Kidney (tissue), 22 donors: ENCODE results near the gene LIN37. TPM values are rescaled to one million over a fixed set of nuclear protein-coding genes. Genes with fewer than 3 reads are reported as not detected.

Source experiments
- DNase-seq, 5 donors: peaks; one replicate each; pipeline ENCODE4 v3.0.0-alpha.2; 2013 to 2020
- FAIRE-seq: peaks from 2 replicates; lab custom pipeline; 2012; peaks lifted over from hg19 to GRCh38; lab: Jason Lieb, UNC
- H3K27ac ChIP-seq, 2 donors: one replicate each; pipeline ENCODE4 v1.7.0; 2013; ENCODE audit warnings: low read depth in 2 of 2, low read length in 2 of 2, inconsistent platforms in 1 of 2
- H3K27me3 ChIP-seq: one replicate; pipeline ENCODE4 v1.7.1; 2013; ENCODE audit warnings: low read length, inconsistent platforms; ENCODE audit not compliant: control insufficient read depth, insufficient read depth
- H3K36me3 ChIP-seq, 3 donors: one replicate each; pipeline versions ENCODE4 v1.7.0 to v1.7.1; 2013; ENCODE audit warnings: low read length in 3 of 3, control low read depth in 1 of 3, inconsistent platforms in 1 of 3; ENCODE audit not compliant: insufficient read depth in 3 of 3, control insufficient read depth in 2 of 3
- H3K4me1 ChIP-seq, 3 donors: one replicate each; pipeline versions ENCODE4 v1.7.0 to v1.7.1; 2013; ENCODE audit warnings: low read length in 3 of 3, inconsistent platforms in 1 of 3, low read depth in 1 of 3; ENCODE audit not compliant: control insufficient read depth in 2 of 3, insufficient read depth in 2 of 3
- H3K4me3 ChIP-seq, 3 donors: one replicate each; pipeline versions ENCODE4 v1.7.0 to v1.8.1; 2013; ENCODE audit warnings: low read length in 3 of 3, control low read depth in 1 of 3, inconsistent platforms in 1 of 3
- H3K9ac ChIP-seq, 3 donors: one replicate each; pipeline versions ENCODE4 v1.7.0 to v1.7.1; 2013; ENCODE audit warnings: low read length in 3 of 3, control low read depth in 1 of 3, inconsistent platforms in 1 of 3
- H3K9me3 ChIP-seq, 3 donors: one replicate each; pipeline versions ENCODE4 v1.7.0 to v1.7.1; 2013; ENCODE audit warnings: low read length in 3 of 3, control low read depth in 1 of 3, inconsistent platforms in 1 of 3; ENCODE audit not compliant: control insufficient read depth in 2 of 3, insufficient read depth in 1 of 3
- CTCF ChIP-seq: IDR thresholded peaks from 3 replicates; pipeline ENCODE4 v1.5.1; 2012; ENCODE audit warnings: mild to moderate bottlenecking, moderate library complexity, borderline replicate concordance; ENCODE audit not compliant: insufficient read depth; ENCODE audit errors: extremely low read depth
- intact Hi-C: fragments of 100-400 bp; cut with DNase I; formaldehyde crosslinking; loops from one replicate; pipeline ENCODE4 v1.11.1; 2022
- long read RNA-seq, 10 donors: library from polyadenylated mRNA in 1 of 10; unstranded in 1 of 10; transcript quantifications; one replicate each; pipeline ENCODE4 v2.0.0 and lab custom pipeline, GENCODE V29; 2021 to 2026
- polyA plus RNA-seq: library from polyadenylated mRNA; stranded (reverse); fragments of 350-450 nt; fragmentation: Illumina TruSeq; extraction: RNeasy Lipid Tissue Mini Kit (QIAGEN cat#74804); gene quantifications from one replicate; pipeline ENCODE4 v1.2.3, GENCODE V29; 2014; ENCODE audit warnings: low read depth, low replicate concordance; ENCODE audit not compliant: insufficient read depth
- total RNA-seq: library from RNA; stranded (reverse); fragmentation: NEBNext Ultra II Directional; extraction: Animal tissue kit (Norgen Biotek cat#: 25700); gene quantifications from one replicate; pipeline ENCODE4 v1.2.1, GENCODE V29; 2021
- donor health status: control.
- donor health status: control.
- donor health status: control.
- donor health status: control.
- donor health status: control.
- donor health status: DM: yes; HTN: yes; CAD: no.
- donor health status: Normal renal cell carcinoma (clear cell type).

The LIN37 gene
- total RNA-seq (11.2 TPM), polyA plus RNA-seq (11.4 TPM)
- long read RNA-seq, donor 1, partial matches to known transcripts: 0 of 1 reads
- long read RNA-seq, donor 1, other reads (novel, unspliced or antisense): 0 of 1 reads
- long read RNA-seq, donor 2, partial matches to known transcripts: 0 of 3 reads
- long read RNA-seq, donor 2, other reads (novel, unspliced or antisense): 0 of 3 reads
- long read RNA-seq, donor 3, partial matches to known transcripts: 0 of 2 reads
- long read RNA-seq, donor 3, other reads (novel, unspliced or antisense): 0 of 2 reads
- long read RNA-seq, donor 4: 0 reads
- long read RNA-seq, donor 5, partial matches to known transcripts: 0 of 1 reads
- long read RNA-seq, donor 5, other reads (novel, unspliced or antisense): 0 of 1 reads
- long read RNA-seq, donor 6, transcript LIN37-201 (9 exons, 1,150 nt): major isoform, 5 of 6 reads
- long read RNA-seq, donor 6, partial matches to known transcripts: 0 of 6 reads
- long read RNA-seq, donor 6, other reads (novel, unspliced or antisense): 0 of 6 reads
- long read RNA-seq, donor 7, partial matches to known transcripts: 4 of 9 reads
- long read RNA-seq, donor 7, other reads (novel, unspliced or antisense): 3 of 9 reads
- long read RNA-seq, donor 8, partial matches to known transcripts: 0 of 3 reads
- long read RNA-seq, donor 8, other reads (novel, unspliced or antisense): 0 of 3 reads
- long read RNA-seq, donor 9, partial matches to known transcripts: 0 of 1 reads
- long read RNA-seq, donor 9, other reads (novel, unspliced or antisense): 0 of 1 reads
- long read RNA-seq, donor 10, partial matches to known transcripts: 0 of 5 reads
- long read RNA-seq, donor 10, other reads (novel, unspliced or antisense): 0 of 5 reads

- Histone ChIP-seq H3K4me3 (peak within 1 kb of the TSS; percentile 91 to 100 (median 92)), H3K27me3 (no peaks in the 10 kb centered on the region), H3K4me1 (peaks cover 2 to 18% (median 9%) of the 10 kb centered on the region in 3 donors), H3K9ac (peak within 1 kb of the TSS; percentile 60 to 97 (median 85)), H3K9me3 (no peaks in the 10 kb centered on the region), H3K27ac (peak within 1 kb of the TSS; percentile 63 to 71), H3K36me3 (peaks cover 0 to 10% (median 6%) of the 10 kb centered on the region in 3 donors)
- DNase-seq (peak; percentile 99 to 100 (median 99)), FAIRE-seq (peak; percentile 96)
- peak; percentile 27 for TF ChIP-seq CTCF
- intact Hi-C loops: no loop called here
Observed at GRCh38 chr19:35748106-35749020, at the start of gene LIN37. TSS of gene LIN37 (plus strand) at chr19:35748576. CDS start at chr19:35748725, 149 bp downstream.

GRCh38 chr19:35702223-35703012 is 46.0 kb upstream of the LIN37 start:
- intact Hi-C loops: no loop called here
- Histone ChIP-seq H3K27me3 (no peaks in the 10 kb centered on the region), H3K4me3 (peak overlapping the region; percentile 55 to 81 (median 65)), H3K36me3 (no peaks in the 10 kb centered on the region), H3K9me3 (no peaks in the 10 kb centered on the region), H3K4me1 (peaks cover 0 to 8% (median 0%) of the 10 kb centered on the region in 3 donors), H3K27ac (no peak overlapping the region), H3K9ac (peak overlapping the region; percentile 55 to 77 (median 61))
- DNase-seq (peak; percentile 95 to 98 (median 97)), FAIRE-seq (peak; percentile 91)
- TF ChIP-seq CTCF: no peak

GRCh38 chr19:35703343-35703742 is 45.0 kb upstream of the LIN37 start:
- Histone ChIP-seq H3K9ac (no peak overlapping the region), H3K27me3 (no peaks in the 10 kb centered on the region), H3K4me3 (no peak overlapping the region), H3K9me3 (no peaks in the 10 kb centered on the region), H3K4me1 (peaks cover 0 to 8% (median 0%) of the 10 kb centered on the region in 3 donors), H3K36me3 (no peaks in the 10 kb centered on the region), H3K27ac (no peak overlapping the region)
- DNase-seq: no peak
- intact Hi-C loops: no loop called here
- no peak for FAIRE-seq
- no peak for TF ChIP-seq CTCF
